Astrocyte (in vitro differentiated cells and primary cell): ENCODE results near the gene GRM7. TPM values are rescaled to one million over a fixed set of nuclear protein-coding genes. Genes with fewer than 3 reads are reported as not detected.
A peak's percentile ranks its signal among the peaks of the same experiment; 100 is the strongest.

Experiments used
- DNase-seq: peaks from one replicate; pipeline ENCODE4 v3.0.0-alpha.2; 2010; ENCODE audit warnings: low read depth
- FAIRE-seq: peaks from 2 replicates; lab custom pipeline; 2011; peaks lifted over from hg19 to GRCh38; lab: Jason Lieb, UNC
- H2AFZ ChIP-seq: 2 replicates; pipeline ENCODE4 v1.6.0; 2012; ENCODE audit warnings: low read depth, low read length, inconsistent platforms
- H3K27ac ChIP-seq: 2 replicates; pipeline ENCODE4 v1.5.1; 2011; ENCODE audit warnings: low read depth, low read length, inconsistent platforms
- H3K27me3 ChIP-seq: 2 replicates; pipeline ENCODE4 v1.6.0; 2011; ENCODE audit warnings: low read length, inconsistent platforms; ENCODE audit not compliant: insufficient read depth
- H3K36me3 ChIP-seq: 2 replicates; pipeline ENCODE4 v1.5.1; 2011; ENCODE audit warnings: low read length, inconsistent platforms; ENCODE audit not compliant: insufficient read depth
- H3K4me1 ChIP-seq: 2 replicates; pipeline ENCODE4 v1.5.1; 2011; ENCODE audit warnings: low read length, inconsistent platforms; ENCODE audit not compliant: insufficient read depth
- H3K4me2 ChIP-seq: 2 replicates; pipeline ENCODE4 v1.6.0; 2012; ENCODE audit warnings: low read length, inconsistent platforms
- H3K4me3 ChIP-seq: 2 replicates; pipeline ENCODE4 v1.5.1; 2011; ENCODE audit warnings: low read depth, mild to moderate bottlenecking, low read length, inconsistent platforms; ENCODE audit not compliant: insufficient read depth
- H3K79me2 ChIP-seq: 2 replicates; pipeline ENCODE4 v1.6.0; 2012; ENCODE audit warnings: mild to moderate bottlenecking, low read length, inconsistent platforms; ENCODE audit not compliant: insufficient read depth
- H3K9ac ChIP-seq: 2 replicates; pipeline ENCODE4 v1.6.0; 2012; ENCODE audit warnings: mild to moderate bottlenecking, low read length, inconsistent platforms
- H3K9me3 ChIP-seq: 2 replicates; pipeline ENCODE4 v1.5.1; 2012; ENCODE audit warnings: low read depth, mild to moderate bottlenecking, low read length, inconsistent platforms; ENCODE audit not compliant: insufficient read depth
- H4K20me1 ChIP-seq: 2 replicates; pipeline ENCODE4 v1.6.0; 2012; ENCODE audit warnings: low read length, inconsistent platforms; ENCODE audit not compliant: insufficient read depth
- H3K27ac Mint-ChIP-seq: one replicate; pipeline ENCODE4 v1.8.0; 2021; ENCODE audit warnings: mild to moderate bottlenecking, mixed read lengths; ENCODE audit not compliant: unreplicated experiment
- H3K27me3 Mint-ChIP-seq: one replicate; pipeline ENCODE4 v1.8.0; 2021; ENCODE audit warnings: low read depth, mixed read lengths; ENCODE audit not compliant: unreplicated experiment
- H3K36me3 Mint-ChIP-seq: one replicate; pipeline ENCODE4 v1.8.0; 2021; ENCODE audit warnings: low read depth, mixed read lengths; ENCODE audit not compliant: unreplicated experiment
- H3K4me1 Mint-ChIP-seq: one replicate; pipeline ENCODE4 v1.8.0; 2021; ENCODE audit warnings: low read depth, mixed read lengths; ENCODE audit not compliant: unreplicated experiment
- H3K4me3 Mint-ChIP-seq: one replicate; pipeline ENCODE4 v1.8.0; 2021; ENCODE audit warnings: mild to moderate bottlenecking, moderate library complexity, mixed read lengths; ENCODE audit not compliant: unreplicated experiment
- H3K9me3 Mint-ChIP-seq: one replicate; pipeline ENCODE4 v1.8.0; 2021; ENCODE audit warnings: mild to moderate bottlenecking, mixed read lengths; ENCODE audit not compliant: unreplicated experiment
- CTCF ChIP-seq: IDR thresholded peaks from 2 replicates; pipeline ENCODE4 v1.5.1; 2011; ENCODE audit warnings: low read depth, mild to moderate bottlenecking, inconsistent platforms, low read length, moderate library complexity; ENCODE audit not compliant: insufficient read depth
- EZH2 ChIP-seq: IDR thresholded peaks from 2 replicates; pipeline ENCODE4 v1.6.1; 2012; ENCODE audit warnings: mild to moderate bottlenecking, low read length, inconsistent platforms; ENCODE audit not compliant: insufficient read depth
- total RNA-seq: library from RNA; stranded (reverse); gene quantifications from 2 replicates; pipeline ENCODE4 v1.2.1, GENCODE V29; 2021

Gene GRM7
- total RNA-seq, 1 donor from 2014 or later = not detected

DNA sequence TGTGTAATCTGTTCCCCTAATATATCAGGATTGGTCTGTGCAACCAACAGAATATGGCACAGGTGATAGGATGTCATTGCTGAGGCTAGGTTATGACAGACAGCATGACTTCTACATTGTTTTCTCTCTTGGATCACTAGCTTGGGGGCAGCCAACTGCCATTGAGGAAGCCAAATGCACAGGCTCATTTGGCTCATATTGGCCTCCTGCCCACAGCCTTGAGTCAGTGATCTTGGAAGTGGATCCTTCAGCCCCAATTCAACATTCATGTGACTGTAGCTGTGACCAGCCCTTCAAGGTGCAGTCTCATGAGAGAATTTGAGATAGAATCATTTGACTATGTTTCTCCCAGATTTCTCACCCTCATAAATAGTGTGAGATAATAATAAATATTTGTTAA is 675.6 kb downstream of the GRM7 start:
- no peak for FAIRE-seq
- Histone ChIP-seq H4K20me1 (no peaks in the 10 kb centered on the region), H2AFZ (no peak overlapping the region), H3K27ac (no peak overlapping the region), H3K79me2 (no peaks in the 10 kb centered on the region), H3K4me1 (no peaks in the 10 kb centered on the region), H3K36me3 (no peaks in the 10 kb centered on the region), H3K9ac (no peak overlapping the region), H3K4me3 (no peak overlapping the region), H3K27me3 (no peaks in the 10 kb centered on the region), H3K4me2 (no peak overlapping the region), H3K9me3 (no peaks in the 10 kb centered on the region)
- Mint-ChIP-seq H3K36me3 (no peaks in the 10 kb centered on the region), H3K27me3 (no peaks in the 10 kb centered on the region), H3K4me1 (peaks cover 4% of the 10 kb centered on the region), H3K27ac (no peak overlapping the region), H3K9me3 (no peaks in the 10 kb centered on the region), H3K4me3 (no peak overlapping the region)
- TF ChIP-seq CTCF = no peak
- DNase-seq = peak; percentile 11

- Histone ChIP-seq H3K4me3 (no peak overlapping the region), H3K4me1 (no peaks in the 10 kb centered on the region), H4K20me1 (no peaks in the 10 kb centered on the region), H2AFZ (no peak overlapping the region), H3K4me2 (no peak overlapping the region), H3K27ac (no peak overlapping the region), H3K27me3 (no peaks in the 10 kb centered on the region), H3K9ac (no peak overlapping the region), H3K9me3 (no peaks in the 10 kb centered on the region), H3K79me2 (no peaks in the 10 kb centered on the region), H3K36me3 (no peaks in the 10 kb centered on the region)
- DNase-seq (no peak), FAIRE-seq (no peak)
- no peak overlapping the region for H3K27ac Mint-ChIP-seq
- no peak for TF ChIP-seq CTCF
- TF ChIP-seq EZH2 = no peak
- no peaks in the 10 kb centered on the region for H3K36me3 Mint-ChIP-seq
- H3K4me1 Mint-ChIP-seq = peaks cover 4% of the 10 kb centered on the region
- no peak overlapping the region for H3K4me3 Mint-ChIP-seq
- peaks cover under 1% of the 10 kb centered on the region for H3K9me3 Mint-ChIP-seq
- no peaks in the 10 kb centered on the region for H3K27me3 Mint-ChIP-seq
These were observed 676.0 kb downstream of the GRM7 start for GRCh38 chr3:7536921-7537320.

DNA sequence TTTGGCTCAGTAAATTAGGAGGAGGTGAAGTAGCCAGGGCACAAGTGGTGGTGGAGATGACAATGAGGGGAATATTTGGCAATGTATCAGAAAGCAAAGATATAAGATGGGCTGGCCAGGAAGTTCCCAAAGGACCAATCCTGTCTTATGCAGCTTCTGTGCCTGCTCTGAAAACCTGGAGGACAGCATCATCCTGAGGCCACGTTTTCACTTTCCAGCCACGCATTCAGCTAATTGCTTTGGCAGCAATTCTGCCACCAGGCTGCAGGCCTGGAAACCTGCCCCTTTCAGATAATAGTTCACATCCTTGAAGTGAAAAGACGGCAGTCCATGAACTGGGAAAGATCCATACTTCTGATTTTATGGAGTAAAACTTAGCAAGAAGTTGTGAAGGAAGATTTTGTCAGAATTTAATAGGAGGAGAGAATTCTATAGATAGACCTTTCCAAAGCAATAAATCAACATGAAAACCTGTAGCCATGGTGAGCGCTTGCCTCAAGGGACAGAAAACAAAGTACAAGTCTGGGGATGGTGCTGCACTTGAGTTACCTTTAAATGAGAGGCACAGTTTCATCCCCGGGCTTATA is 682.5 kb downstream of the GRM7 start:
- Histone ChIP-seq H3K9me3 (no peaks in the 10 kb centered on the region), H3K4me1 (no peaks in the 10 kb centered on the region), H4K20me1 (no peaks in the 10 kb centered on the region), H3K4me3 (no peak overlapping the region), H3K4me2 (no peak overlapping the region), H3K27me3 (no peaks in the 10 kb centered on the region), H3K27ac (no peak overlapping the region), H3K79me2 (no peaks in the 10 kb centered on the region), H2AFZ (no peak overlapping the region), H3K9ac (no peak overlapping the region), H3K36me3 (no peaks in the 10 kb centered on the region)
- Mint-ChIP-seq H3K4me3 (no peak overlapping the region), H3K9me3 (peaks cover 2% of the 10 kb centered on the region), H3K4me1 (no peaks in the 10 kb centered on the region), H3K27ac (no peak overlapping the region), H3K36me3 (no peaks in the 10 kb centered on the region), H3K27me3 (peaks cover 7% of the 10 kb centered on the region)
- TF ChIP-seq CTCF (no peak), EZH2 (no peak)
- DNase-seq = peak; percentile 6
- FAIRE-seq = no peak
